Panc1 (cell line): ENCODE results near the gene CFAP52. TPM values are rescaled to one million over a fixed set of nuclear protein-coding genes. Genes with fewer than 3 reads are reported as not detected.

Experiments
- ATAC-seq: fragments of 200-7000 bp; cut with Tn5 transposase; 2 replicates; pipeline ENCODE4 v1.9.1; 2020; ENCODE audit warnings: mild to moderate bottlenecking, moderate library complexity
- BruUV-seq: library from RNA; stranded (reverse); fragments of 400-500 nt; replicated peaks from 2 replicates; lab custom pipeline; 2021; lab: Mats Ljungman, UMichigan
- CTCF ChIA-PET: fragments of 300-600 bp; sonication (Branson Sonifier 250); formaldehyde crosslinking; loops from one replicate; lab custom pipeline; 2022; ENCODE audit warnings: antibody characterized with exemption; lab: Charles Lee
- POLR2A ChIA-PET: fragments of 300-600 bp; sonication (Branson Sonifier 250); formaldehyde crosslinking; loops from one replicate; lab custom pipeline; 2022; ENCODE audit warnings: antibody characterized with exemption; lab: Charles Lee
- DNase-seq: peaks from one replicate; pipeline ENCODE4 v3.0.0-alpha.2; 2010; ENCODE audit warnings: low read depth, low spot score
- H3K27ac ChIP-seq: 2 replicates; pipeline ENCODE4 v1.5.1; 2011; ENCODE audit warnings: mild to moderate bottlenecking, low read length, inconsistent platforms
- H3K27me3 ChIP-seq: fragments of 200-500 bp; sonication (Bioruptor generic); 2 replicates; pipeline ENCODE4 v1.6.0; 2014; ENCODE audit warnings: low read length, inconsistent platforms; ENCODE audit not compliant: control insufficient read depth, insufficient read depth
- H3K36me3 ChIP-seq: fragments of 200-500 bp; sonication (Bioruptor generic); 2 replicates; pipeline ENCODE4 v1.5.1; 2014; ENCODE audit warnings: inconsistent platforms, mild to moderate bottlenecking, low read length, moderate library complexity; ENCODE audit not compliant: control insufficient read depth, insufficient read depth
- H3K4me1 ChIP-seq: 2 replicates; pipeline ENCODE4 v1.5.1; 2011; ENCODE audit warnings: inconsistent platforms, mild to moderate bottlenecking, low read length, moderate library complexity; ENCODE audit not compliant: control insufficient read depth, insufficient read depth
- H3K4me3 ChIP-seq, 2 experiments: 2 replicates each; pipeline ENCODE4 v1.5.1; 2011 to 2012; ENCODE audit warnings: low read depth in 2 of 2, low read length in 2 of 2, mild to moderate bottlenecking in 2 of 2, inconsistent platforms in 1 of 2, moderate library complexity in 1 of 2
- H3K9me3 ChIP-seq: fragments of 200-500 bp; sonication (Bioruptor generic); 2 replicates; pipeline ENCODE4 v1.5.1; 2014; ENCODE audit warnings: low read depth, mild to moderate bottlenecking, inconsistent platforms, low read length, moderate library complexity; ENCODE audit not compliant: control insufficient read depth, insufficient read depth
- CTCF ChIP-seq: fragments of 450-650 bp; IDR thresholded peaks from 2 replicates; pipeline ENCODE4 v1.5.1; 2017; ENCODE audit warnings: mild to moderate bottlenecking
- POLR2AphosphoS5 ChIP-seq: IDR thresholded peaks from 2 replicates; pipeline ENCODE4 v1.6.1; 2012; ENCODE audit warnings: mild to moderate bottlenecking, low read depth, low read length, moderate library complexity
- REST ChIP-seq, 2 experiments: IDR thresholded peaks; 2 replicates each; pipeline ENCODE4 v1.6.1; 2011 to 2012; ENCODE audit warnings: low read depth in 2 of 2, control low read depth in 1 of 2, low read length in 1 of 2, mild to moderate bottlenecking in 1 of 2, moderate library complexity in 1 of 2; ENCODE audit not compliant: insufficient read depth in 1 of 2
- SIN3A ChIP-seq: IDR thresholded peaks from 2 replicates; pipeline ENCODE4 v1.6.1; 2012; ENCODE audit warnings: low read depth, mild to moderate bottlenecking, low read length, moderate library complexity, borderline replicate concordance; ENCODE audit not compliant: insufficient read depth
- TCF7L2 ChIP-seq: IDR thresholded peaks from 2 replicates; pipeline ENCODE4 v1.6.1; 2011; ENCODE audit warnings: mild to moderate bottlenecking, low read depth, low read length, inconsistent platforms
- in situ Hi-C: cut with HindIII; loops from 2 replicates; pipeline ENCODE4 v1.10.0; 2016; ENCODE audit warnings: low sequenced_read_pairs, low pct_unique_long_range_greater_than_20kb
- intact Hi-C: fragments of 100-400 bp; cut with micrococcal nuclease; formaldehyde crosslinking; loops from one replicate; pipeline ENCODE4 v1.10.0; 2022; ENCODE audit not compliant: unreplicated experiment
- total RNA-seq: library from RNA; stranded (reverse); gene quantifications from one replicate; pipeline ENCODE4 v1.2.1, GENCODE V29; 2021; ENCODE audit not compliant: unreplicated experiment

CFAP52 gene
- total RNA-seq, 1 experiment from 2014 or later, result not detected

DNA sequence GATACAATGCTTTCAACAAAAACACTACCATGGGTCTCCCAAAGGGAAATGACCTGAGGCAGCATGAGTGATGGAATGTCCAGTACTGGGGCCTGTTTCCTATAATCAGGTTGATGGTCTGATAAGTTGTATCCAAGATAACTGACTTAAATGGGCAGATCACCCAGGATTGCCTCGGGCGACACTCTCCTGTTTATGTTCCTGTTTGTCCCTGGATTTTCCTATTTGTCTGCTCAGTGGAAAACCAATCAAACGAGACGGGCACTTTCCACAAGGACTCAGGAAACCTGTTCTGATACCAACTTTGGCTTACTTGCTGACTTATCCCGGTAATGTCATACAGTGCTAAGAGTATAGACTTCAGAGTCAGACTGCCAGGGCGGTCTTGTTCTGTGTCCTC is 96.2 kb downstream of the CFAP52 start:
- BruUV-seq, result no TSS peak
- TF ChIP-seq POLR2AphosphoS5 (no peak), REST (IDR thresholded peaks at IDR 0.05; ENCODE audit: insufficient read depth in 1 of 2, low read depth in 2 of 2, low read length in 1 of 2) (no peak), SIN3A (no peak), CTCF (no peak), TCF7L2 (no peak)
- H3K4me1 ChIP-seq, result no peaks in the 10 kb centered on the region
- H3K27me3 ChIP-seq, result no peaks in the 10 kb centered on the region
- in situ Hi-C loops (no loop called here), intact Hi-C loops (no loop called here)
- H3K27ac ChIP-seq, result no peak overlapping the region
- CTCF ChIA-PET, result no interaction called here
- ATAC-seq (no peak), DNase-seq (no peak)
- H3K36me3 ChIP-seq, result no peaks in the 10 kb centered on the region
- POLR2A ChIA-PET, result no interaction called here
- no peak overlapping the region for H3K4me3 ChIP-seq
- no peaks in the 10 kb centered on the region for H3K9me3 ChIP-seq

GRCh38 chr17:9676084-9676483 is 99.6 kb downstream of the CFAP52 start:
- Histone ChIP-seq H3K27ac (no peak overlapping the region), H3K36me3 (no peaks in the 10 kb centered on the region; the same call in 1 of the 2 replicates), H3K27me3 (no peaks in the 10 kb centered on the region), H3K9me3 (peaks cover 9% of the 10 kb centered on the region; the same call in 1 of the 2 replicates), H3K4me3 (no peak overlapping the region), H3K4me1 (no peaks in the 10 kb centered on the region)
- in situ Hi-C loops, result no loop called here
- no peak for ATAC-seq
- BruUV-seq, result no TSS peak
- ChIA-PET POLR2A (no interaction called here), CTCF (interaction anchor here (2.2 kb wide), 1 partner anchor 98 kb away, joined by 5 read pairs; no protein-coding TSS in a partner anchor)
- TF ChIP-seq REST (IDR thresholded peaks at IDR 0.05; ENCODE audit: insufficient read depth in 1 of 2, low read depth in 2 of 2, low read length in 1 of 2) (no peak), CTCF (peak; percentile 52; the same call in 1 of the 2 replicates)
- no peak for DNase-seq
- intact Hi-C loops, result loop anchor here (2.0 kb wide), 1 partner anchor 99 kb away; the partner anchor contains the start of gene CFAP52
